GM21529 (cell line): ENCODE measurements around the gene EGFL6.

Experiments
- ATAC-seq: cut with Tn5 transposase; IDR thresholded peaks from one replicate; pipeline ENCODE4 v1.9.1; 2021; ENCODE audit not compliant: unreplicated experiment

The EGFL6 gene, protein sequence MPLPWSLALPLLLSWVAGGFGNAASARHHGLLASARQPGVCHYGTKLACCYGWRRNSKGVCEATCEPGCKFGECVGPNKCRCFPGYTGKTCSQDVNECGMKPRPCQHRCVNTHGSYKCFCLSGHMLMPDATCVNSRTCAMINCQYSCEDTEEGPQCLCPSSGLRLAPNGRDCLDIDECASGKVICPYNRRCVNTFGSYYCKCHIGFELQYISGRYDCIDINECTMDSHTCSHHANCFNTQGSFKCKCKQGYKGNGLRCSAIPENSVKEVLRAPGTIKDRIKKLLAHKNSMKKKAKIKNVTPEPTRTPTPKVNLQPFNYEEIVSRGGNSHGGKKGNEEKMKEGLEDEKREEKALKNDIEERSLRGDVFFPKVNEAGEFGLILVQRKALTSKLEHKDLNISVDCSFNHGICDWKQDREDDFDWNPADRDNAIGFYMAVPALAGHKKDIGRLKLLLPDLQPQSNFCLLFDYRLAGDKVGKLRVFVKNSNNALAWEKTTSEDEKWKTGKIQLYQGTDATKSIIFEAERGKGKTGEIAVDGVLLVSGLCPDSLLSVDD

DNA sequence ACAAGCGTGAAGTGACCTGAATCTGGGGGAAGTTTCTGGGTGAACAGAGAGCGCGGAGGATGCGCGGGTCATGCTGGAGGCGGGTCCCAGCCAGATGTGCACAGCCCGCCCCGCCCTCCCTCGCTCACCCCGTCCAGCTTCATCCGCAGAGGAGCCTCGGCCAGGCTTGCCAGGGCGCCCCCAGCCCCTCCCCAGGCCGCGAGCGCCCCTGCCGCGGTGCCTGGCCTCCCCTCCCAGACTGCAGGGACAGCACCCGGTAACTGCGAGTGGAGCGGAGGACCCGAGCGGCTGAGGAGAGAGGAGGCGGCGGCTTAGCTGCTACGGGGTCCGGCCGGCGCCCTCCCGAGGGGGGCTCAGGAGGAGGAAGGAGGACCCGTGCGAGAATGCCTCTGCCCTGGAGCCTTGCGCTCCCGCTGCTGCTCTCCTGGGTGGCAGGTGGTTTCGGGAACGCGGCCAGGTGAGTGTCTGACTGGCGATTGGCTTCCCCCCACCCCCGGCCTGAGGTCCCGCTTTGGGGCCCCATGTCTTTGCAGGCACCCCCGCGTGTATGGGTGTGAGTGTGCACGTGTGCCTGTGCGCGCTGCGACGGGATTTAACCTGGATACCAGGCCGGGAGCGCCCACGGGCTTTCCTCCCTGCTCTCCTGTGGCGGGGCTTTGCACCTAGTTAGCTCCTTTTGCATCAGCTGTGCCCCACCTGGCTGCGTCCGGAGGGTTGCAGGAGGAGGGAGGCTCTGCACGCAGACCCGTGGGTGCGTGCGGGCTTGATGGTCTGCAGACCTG is at the start of gene EGFL6:
EGFL6 (plus strand) TSS at position 123 of the 782 bp plus-strand sequence; CDS start at position 384, 261 bp downstream.
- no peak for ATAC-seq

DNA sequence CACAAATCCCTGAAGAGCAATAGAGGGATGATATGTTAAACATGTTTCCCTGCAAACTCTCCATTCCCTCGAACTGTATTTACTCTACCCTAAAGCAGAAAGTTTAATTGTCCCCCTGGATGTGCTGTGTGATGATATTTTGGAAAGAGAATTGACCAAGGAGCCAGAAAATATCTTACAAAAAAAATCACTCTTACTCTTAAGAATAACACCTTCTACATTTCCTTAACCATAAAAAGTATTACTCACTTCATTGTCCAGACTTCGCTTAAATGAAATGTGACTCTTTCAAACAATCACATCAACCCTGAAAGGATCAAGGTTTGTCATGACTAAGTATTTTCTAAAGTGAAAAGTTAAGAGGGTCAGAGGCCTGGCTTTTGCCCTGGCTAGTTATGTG is 49.0 kb upstream of the EGFL6 start:
- no peak for ATAC-seq

DNA sequence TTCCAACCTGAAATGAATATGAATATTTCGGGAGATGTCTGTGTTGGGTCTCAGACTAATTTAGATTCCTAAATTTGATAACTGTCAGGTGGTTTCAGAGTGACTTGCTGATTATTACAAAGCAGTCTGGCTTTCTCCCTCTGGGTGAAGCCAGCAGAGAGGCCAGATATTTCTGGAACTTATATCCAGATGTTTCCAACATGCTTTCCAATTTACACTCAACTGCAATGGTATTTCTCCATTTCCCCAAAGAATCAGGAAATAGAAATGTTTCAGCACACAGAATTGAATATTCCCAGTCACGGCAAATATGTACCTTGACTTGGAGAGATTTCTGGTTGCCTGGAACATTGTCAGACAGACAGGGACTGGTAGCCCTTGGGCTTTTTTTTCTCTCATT is 48.5 kb upstream of the EGFL6 start:
- ATAC-seq: no peak

DNA sequence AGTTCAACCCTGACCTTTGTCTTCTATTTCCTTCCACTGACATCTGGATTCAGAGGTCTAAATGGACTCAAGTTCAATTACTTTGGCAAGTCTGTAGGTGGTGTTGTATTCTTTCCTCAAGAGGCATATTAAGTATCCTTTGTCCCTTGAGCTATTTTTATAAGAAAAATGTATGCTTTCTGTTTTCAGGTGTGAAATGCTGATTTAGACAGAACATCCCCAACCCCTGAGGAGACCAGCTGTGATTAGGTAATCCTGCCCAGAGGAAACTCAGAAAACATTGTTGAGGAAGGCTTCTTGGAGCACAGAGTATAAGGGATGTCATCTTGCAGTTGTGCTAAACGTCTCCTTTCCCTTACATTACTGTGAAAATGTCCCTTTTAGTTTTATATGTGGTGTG is 46.6 kb upstream of the EGFL6 start:
- ATAC-seq: no peak

DNA sequence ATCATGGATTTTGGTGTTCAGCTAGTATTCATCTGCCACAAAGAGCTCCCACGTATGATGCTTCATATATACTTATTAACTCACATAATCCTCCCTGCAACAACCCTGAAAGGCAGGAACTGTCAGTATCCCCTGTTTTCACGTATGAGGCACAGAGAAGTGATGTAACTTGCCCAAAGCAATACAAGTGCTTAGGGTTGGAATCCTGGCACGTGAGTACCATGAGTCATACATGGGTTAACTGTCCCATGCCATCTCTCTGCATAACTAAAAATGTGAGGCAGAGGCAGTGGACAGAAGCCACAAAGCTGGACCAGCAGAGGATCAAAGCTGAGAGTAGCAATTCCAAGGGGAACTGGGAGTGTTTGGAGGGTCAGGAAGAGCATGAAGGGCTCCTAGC is 35.7 kb upstream of the EGFL6 start:
- ATAC-seq: no peak

DNA sequence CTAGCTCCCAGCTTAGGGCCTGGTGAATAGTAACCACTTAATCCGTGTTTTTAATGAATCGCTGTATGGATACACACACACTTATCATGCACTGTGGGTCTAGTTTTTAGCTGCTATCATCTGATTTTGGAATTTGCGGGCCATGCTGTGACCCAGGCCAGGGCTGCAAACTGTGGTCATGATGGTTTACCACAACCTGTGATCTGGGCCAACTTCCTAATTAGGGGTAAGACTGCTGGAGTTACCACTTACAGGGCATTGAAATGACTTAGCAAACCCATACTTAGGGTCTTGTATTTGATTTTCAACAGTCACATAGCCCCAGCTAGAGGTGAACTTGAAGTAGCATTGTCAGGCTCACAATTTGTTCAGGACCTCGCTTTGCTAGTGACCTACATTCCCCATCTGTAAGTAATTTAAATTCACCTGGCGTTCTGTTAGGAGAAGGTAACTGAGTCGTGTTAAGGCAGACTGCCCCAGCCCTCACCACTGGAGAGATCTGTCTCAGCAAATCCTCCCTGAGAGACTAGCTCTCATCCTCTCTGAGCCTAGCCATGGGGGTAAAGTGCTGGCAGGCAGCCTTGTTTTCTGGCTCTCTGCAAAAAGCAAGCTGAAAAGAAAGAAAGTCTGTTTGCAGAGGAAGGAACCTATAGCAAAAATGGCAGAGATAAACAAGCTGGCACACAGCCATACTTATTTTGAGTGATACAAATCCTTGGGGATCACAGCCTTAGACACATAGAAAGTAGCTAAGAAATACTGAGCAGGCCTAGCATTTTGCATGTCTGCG is 33.8 kb upstream of the EGFL6 start:
- no peak for ATAC-seq

DNA sequence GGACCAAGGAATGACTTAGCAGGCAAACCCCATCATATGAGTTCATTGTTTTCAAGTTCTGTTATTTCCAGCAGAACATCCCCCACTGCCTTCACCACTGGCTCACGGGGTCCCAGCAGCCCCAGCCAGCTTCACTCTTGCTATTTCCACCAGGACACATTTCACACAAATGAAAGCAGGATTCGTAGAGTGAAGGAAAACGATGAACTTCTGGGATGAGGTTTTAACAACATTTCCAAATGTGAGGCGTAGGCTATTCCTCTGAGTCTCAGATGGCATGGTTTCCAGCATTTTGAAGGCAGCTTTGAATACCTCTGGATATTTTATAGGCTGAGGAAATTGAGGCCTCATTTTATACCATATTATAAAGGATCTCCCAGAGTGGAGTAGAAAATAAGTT is 32.9 kb upstream of the EGFL6 start:
- no peak for ATAC-seq

DNA sequence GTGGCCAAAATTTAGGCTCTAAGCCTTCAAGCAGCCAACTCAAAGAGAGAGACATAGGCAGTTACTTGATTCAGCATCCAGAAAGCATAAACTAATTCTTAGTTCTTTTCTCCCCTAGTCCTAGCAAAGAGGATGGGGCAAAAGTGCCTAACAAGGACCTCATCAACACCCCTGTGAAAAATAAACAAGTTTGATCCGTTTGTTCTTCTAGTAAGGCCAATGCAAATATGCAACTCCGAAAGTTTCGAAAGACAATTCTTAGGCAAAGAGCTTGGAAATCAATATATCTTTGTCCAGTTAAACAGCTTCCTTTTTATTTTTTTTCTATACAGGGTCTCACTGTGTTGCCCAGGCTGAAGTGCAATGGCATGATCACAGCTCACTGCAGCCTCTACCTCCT is 31.0 kb upstream of the EGFL6 start:
- no peak for ATAC-seq

DNA sequence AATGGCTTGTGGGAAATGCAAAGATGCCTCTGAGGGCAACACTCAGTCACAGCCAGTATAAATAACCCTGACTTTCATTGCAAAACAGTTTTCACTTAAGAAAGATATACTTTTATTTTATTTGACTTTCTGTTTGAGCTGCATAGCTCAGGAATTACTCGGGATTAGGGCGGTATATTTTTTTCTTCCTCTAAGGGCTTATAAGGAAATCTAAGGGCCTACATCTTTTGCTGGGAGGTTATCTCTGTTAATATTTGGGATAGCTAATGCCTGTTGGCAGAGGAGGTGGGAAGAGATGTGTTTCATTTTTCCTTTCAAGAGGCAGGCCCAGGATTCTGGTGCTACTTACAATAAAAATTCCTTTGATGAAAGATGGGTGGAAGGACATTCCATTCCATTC is 28.8 kb upstream of the EGFL6 start:
- ATAC-seq: no peak

DNA sequence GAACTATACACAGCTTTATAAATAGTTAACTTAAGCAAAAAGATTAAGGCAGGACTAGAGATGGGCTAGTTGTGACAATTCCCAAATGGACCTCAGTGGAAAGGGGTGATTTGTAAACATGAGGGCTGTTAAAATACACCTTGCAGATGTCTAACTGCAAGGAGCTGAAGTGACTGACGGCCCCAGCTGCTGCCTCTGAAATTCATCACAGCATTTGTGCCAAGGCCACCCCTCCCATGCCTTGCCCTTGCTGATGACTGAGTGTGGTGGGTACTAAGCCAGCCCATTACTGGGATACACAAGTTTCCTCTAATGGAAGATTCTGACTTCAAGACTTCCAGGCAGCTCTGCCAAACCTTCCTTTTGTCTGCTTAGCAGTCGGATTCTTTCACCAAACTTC is 23.7 kb upstream of the EGFL6 start:
- no peak for ATAC-seq

DNA sequence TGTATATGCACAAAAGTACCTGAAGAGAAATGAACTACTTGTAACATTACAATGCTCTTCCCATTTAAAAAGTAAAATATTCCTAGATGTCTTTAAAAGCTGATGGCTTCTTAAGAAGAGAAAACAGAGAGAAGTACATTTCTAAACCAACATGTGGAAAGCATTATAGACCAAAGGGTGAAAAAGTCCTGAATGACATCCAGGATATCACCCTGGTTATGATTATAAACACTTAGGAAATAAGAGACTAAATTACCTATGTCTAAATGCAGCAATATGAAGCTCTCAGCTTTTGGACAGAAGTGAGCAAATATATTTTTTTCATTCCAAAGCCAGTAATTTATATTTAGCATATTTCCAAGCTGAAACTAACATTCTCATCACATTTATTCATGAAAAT is 21.7 kb upstream of the EGFL6 start:
- ATAC-seq: no peak

DNA sequence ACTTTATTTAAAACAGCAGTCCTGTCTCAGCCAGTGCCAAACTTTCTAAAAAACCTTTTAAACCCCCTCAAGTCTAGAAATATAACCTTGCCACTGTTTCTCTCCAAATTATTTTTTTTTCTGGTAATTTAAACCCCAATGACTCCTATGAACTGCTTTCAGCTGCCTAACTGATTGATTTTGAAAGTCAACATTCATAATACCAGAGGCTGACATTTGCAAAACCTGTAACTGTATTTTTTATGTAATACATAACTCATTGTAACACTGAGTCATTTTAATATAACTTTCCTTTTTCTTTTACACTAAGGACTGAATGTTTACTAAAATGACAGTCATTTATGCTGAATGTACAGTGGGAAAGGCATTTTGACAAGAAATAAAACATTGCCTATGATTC is 19.1 kb upstream of the EGFL6 start:
- no peak for ATAC-seq

DNA sequence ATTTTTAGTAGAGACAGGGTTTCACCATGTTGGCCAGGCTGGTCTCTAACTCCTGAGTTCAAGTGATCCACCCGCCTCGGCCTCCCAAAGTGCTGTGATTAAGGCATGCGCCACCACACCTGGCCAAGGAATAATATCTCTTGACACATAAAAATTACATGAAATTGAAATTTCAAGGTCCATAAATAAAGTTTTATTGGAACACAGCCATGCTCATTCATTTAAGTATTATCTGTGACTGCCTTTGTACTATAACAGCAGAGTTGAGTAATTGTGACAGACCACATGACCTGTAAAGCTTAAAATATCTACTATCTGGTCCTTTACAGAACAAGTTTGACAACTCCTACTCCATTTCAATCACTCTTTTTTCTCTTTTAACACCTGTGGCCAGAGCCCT is 17.8 kb upstream of the EGFL6 start:
- no peak for ATAC-seq

DNA sequence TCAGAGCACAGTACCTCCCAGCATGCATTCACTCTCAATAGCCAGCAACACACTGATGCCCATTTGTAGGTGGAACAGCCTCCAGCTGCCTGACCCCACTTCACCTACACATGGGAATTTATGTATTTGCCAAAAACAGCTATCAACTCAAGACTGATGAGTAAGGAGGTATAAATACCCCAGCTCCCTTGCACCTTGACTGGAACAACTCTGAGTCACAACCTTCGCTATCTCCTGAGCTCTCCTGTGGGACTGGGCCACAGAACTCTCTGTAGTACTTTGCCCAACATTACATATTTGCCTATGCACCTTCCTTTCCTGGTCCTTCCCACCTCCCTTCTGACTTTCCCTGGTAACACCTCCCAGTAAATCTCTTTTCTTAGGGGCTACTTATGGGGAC is 16.5 kb upstream of the EGFL6 start:
- ATAC-seq: no peak

DNA sequence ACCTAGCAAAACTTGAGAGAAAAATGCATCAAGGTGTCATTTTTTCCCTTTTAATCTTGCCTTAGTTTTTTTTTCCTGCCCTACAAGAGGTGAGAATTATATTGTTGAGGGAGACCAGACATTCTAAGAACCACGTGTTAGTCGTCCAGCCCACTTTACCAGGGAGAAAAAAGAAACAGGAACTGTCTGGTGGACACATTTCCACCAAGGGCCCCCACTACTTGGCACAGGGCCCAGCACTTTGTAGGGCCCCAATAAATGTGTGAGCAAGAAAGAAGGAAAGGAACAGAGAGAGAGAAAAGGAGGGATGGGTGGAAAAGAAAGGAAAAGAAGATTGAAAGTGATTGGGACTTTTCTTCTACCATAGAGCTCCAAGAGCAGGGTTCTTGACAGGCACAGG is 3.9 kb upstream of the EGFL6 start:
- ATAC-seq: no peak

DNA sequence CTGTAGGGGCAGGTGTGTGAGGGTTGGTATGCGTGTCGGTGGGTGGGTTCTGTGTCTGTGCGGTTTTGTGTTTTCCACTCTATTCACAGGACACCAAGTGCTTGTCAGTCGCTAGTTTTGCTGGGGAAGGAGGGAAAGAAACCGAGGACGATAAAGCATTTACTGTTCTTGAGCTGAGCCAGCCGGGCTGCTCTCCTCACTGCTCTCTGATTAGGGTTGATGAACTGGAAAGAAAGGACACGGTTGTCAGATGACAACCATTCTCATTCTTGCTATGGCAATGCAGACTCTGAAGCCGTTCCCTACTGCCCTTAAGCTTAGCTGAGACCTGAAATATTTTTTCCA is 832 bp downstream of the EGFL6 start:
- ATAC-seq: no peak

DNA sequence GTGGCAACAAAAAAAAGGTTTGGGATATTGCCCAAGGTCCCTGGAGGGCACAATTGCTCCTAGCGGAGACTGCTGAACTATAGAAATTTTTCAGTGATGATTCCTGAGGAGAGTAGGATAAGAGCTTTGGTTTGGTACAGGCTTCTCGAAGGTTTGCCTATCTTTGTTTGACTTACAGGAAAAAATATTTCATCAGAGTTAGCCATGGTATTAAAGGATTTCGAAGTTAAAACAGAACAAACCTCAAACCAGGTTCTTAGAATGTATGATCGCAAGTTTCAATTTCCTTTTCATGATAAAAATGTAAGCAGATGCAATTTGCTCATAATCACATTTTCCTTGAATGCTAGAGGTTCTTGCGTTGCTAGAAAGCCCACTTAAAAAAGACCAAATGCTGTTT is 1.7 kb downstream of the EGFL6 start:
- ATAC-seq: no peak

DNA sequence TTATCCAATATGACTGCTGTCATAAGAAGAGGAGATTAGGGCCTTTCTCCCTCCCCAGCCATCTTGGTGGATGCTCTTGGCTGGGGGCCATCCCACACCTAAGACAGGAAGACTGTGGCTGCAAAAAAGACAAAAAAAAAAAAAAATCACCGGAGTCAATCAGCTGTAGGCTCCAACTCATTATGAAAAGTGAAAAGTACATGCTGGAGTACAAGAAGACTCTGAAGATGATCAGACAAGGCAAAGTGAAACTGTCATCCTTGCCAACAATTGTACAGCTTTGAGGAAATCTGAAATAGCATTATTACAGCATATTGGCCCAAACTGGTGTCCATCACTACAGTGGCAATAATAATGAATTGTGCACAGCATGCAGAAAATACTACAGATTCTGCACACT is 5.2 kb downstream of the EGFL6 start:
- ATAC-seq: peak; percentile 71

DNA sequence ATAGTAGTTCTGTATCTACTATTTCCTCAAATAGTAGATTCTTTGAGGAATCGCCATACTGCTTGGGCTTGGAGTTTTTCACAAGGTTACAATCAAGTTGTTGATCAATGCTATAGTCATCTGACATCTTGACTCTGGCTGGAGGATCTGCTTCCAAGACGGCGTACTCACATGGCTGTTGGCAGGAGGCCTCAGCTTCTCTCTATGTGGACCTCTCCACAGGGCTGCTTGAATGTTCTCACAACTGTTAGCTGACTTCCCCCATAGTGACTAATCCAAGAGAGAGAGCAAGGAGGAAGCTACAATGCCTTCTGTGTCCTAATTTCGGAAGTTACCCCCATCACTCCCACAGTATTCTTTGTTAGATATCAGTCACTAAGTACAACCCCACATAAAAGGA is 10.3 kb downstream of the EGFL6 start:
- ATAC-seq: no peak

DNA sequence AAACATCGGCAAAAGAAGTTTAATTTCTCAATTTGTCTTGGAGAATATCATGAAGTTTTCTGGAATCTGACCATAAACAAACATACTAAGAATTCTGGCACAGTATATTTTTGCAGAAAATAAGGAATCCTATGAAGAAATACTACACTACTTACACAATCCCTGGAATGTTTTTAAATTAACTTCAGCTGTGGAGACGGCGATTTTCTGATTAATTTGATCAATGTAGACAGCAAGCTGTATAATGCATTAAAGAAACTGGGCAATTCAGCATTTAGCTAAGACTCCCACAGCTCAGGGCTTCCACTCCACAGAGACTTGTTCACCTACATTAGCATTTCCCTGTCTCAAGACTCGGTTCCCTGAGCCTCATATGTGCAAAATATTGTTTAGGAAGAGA is 12.2 kb downstream of the EGFL6 start:
- ATAC-seq: no peak

DNA sequence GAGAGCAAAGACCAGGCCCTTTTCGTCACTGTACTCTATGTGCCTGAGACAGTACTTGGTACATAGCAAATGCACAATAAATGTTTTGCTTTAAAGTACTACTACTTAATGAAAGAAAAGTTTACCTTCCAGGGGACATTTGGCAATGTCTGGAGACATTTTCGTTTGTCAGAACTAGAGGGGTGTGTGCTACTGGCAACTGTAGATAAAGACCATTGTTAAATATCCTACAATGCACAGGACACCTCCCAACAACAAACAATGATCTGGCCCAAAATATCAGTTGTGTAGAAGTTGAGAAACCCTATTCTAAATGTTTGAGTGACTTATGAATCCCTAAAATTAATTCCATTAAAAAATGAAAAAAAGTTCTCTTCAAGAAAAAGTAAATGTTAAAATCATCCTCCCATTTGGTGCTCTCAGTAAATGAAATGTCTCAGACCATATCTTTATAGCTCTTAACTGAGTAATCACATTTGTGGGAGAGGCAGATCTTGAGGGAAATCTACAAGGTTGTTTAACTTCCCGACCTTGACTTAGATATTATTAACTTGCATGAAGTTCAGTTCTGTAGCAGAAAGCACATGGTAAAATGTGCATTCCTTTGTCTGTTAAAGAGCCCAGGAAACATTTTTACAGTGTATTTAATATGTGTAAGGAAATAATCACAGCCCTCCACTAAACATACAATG is 18.5 kb downstream of the EGFL6 start:
- ATAC-seq: no peak
